OCI-LY7 (cell line): Measurements from ENCODE around the gene EML2. TPM values are rescaled to one million over a fixed set of nuclear protein-coding genes. Genes with fewer than 3 reads are reported as not detected.
"Not testable (repeated sequence)": the region's sequence is repeated elsewhere in the genome, so short reads cannot be mapped to it uniquely, and the experiment has no call there.

Experiments
- Bru-seq: library from RNA; stranded (reverse); fragments of 400-500 nt; gene quantifications from one replicate; lab custom pipeline; 2021; lab: Mats Ljungman, UMichigan
- BruChase-seq, 2 experiments: library from RNA; stranded (reverse); fragments of 400-500 nt; gene quantifications; one replicate each; lab custom pipeline; 2021; lab: Mats Ljungman, UMichigan
- BruUV-seq: library from RNA; stranded (reverse); fragments of 400-500 nt; replicated peaks from 2 replicates; lab custom pipeline; 2021; lab: Mats Ljungman, UMichigan
- CTCF ChIA-PET: fragments of 300-600 bp; sonication (Branson Sonifier 250); formaldehyde crosslinking; loops from one replicate; lab custom pipeline; 2022; ENCODE audit warnings: antibody characterized with exemption; ENCODE audit not compliant: unreplicated experiment; lab: Charles Lee
- POLR2A ChIA-PET: fragments of 300-600 bp; sonication (Branson Sonifier 250); formaldehyde crosslinking; loops from one replicate; lab custom pipeline; 2022; ENCODE audit warnings: antibody characterized with exemption; lab: Charles Lee
- DNase-seq: peaks from one replicate; pipeline ENCODE4 v3.0.0-alpha.2; 2015; ENCODE audit warnings: low spot score
- H2AFZ ChIP-seq: fragments of 200-600 bp; sonication (generic), shearing (Covaris generic); 2 replicates; pipeline ENCODE4 v1.6.1; 2014; ENCODE audit warnings: mild to moderate bottlenecking, antibody characterized with exemption, low read length, moderate library complexity
- H3K27ac ChIP-seq: fragments of 200-600 bp; sonication (generic); 2 replicates; pipeline ENCODE4 v1.5.1; 2014; ENCODE audit warnings: mixed run types, low read depth, mild to moderate bottlenecking, moderate library complexity, low read length, inconsistent platforms; ENCODE audit not compliant: poor library complexity, severe bottlenecking
- H3K36me3 ChIP-seq: fragments of 200-600 bp; sonication (generic); 2 replicates; pipeline ENCODE4 v1.6.1; 2014; ENCODE audit warnings: mild to moderate bottlenecking, antibody characterized with exemption, low read length, moderate library complexity, mixed read lengths; ENCODE audit not compliant: insufficient read depth
- H3K4me1 ChIP-seq: fragments of 200-600 bp; sonication (generic); 2 replicates; pipeline ENCODE4 v1.5.1; 2014; ENCODE audit warnings: mild to moderate bottlenecking, low read length; ENCODE audit not compliant: insufficient read depth, poor library complexity, severe bottlenecking
- H3K4me2 ChIP-seq: fragments of 200-600 bp; sonication (generic); 2 replicates; pipeline ENCODE4 v1.6.1; 2014; ENCODE audit warnings: mild to moderate bottlenecking, low read length
- H3K4me3 ChIP-seq: fragments of 200-600 bp; sonication (generic); 2 replicates; pipeline ENCODE4 v1.5.1; 2014; ENCODE audit warnings: mild to moderate bottlenecking, low read depth, low read length; ENCODE audit not compliant: poor library complexity, severe bottlenecking
- H3K79me2 ChIP-seq: fragments of 200-600 bp; sonication (generic); 2 replicates; pipeline ENCODE4 v1.6.1; 2016; ENCODE audit warnings: low read depth, mild to moderate bottlenecking, low read length, moderate library complexity, mixed read lengths; ENCODE audit not compliant: insufficient read depth
- H3K9me2 ChIP-seq: fragments of 200-600 bp; sonication (generic); 2 replicates; pipeline ENCODE4 v1.6.1; 2016; ENCODE audit warnings: mild to moderate bottlenecking, low read length, mixed read lengths; ENCODE audit not compliant: insufficient read depth
- H3K9me3 ChIP-seq: fragments of 200-600 bp; sonication (generic); 2 replicates; pipeline ENCODE4 v1.6.1; 2014; ENCODE audit warnings: mild to moderate bottlenecking, mixed run types, low read length, mixed read lengths
- H4K20me1 ChIP-seq: fragments of 200-600 bp; sonication (generic); 2 replicates; pipeline ENCODE4 v1.6.1; 2014; ENCODE audit warnings: mild to moderate bottlenecking, antibody characterized with exemption, low read length, moderate library complexity, mixed read lengths; ENCODE audit not compliant: insufficient read depth
- CTCF ChIP-seq: fragments of 200-600 bp; sonication (generic); conservative IDR thresholded peaks from 2 replicates; pipeline ENCODE4 v1.5.1; 2014; ENCODE audit warnings: mild to moderate bottlenecking, antibody characterized with exemption, low read length, moderate library complexity, mixed read lengths
- EZH2phosphoT487 ChIP-seq: fragments of 200-600 bp; sonication (generic); IDR thresholded peaks from 2 replicates; pipeline ENCODE4 v1.6.1; 2018; ENCODE audit warnings: low read depth, borderline replicate concordance, mild to moderate bottlenecking, mixed run types, antibody characterized with exemption, low read length, moderate library complexity, mixed read lengths
- intact Hi-C: fragments of 100-400 bp; cut with micrococcal nuclease; formaldehyde crosslinking; loops from one replicate; pipeline ENCODE4 v1.10.0; 2022; ENCODE audit not compliant: unreplicated experiment
- long read RNA-seq: library from polyadenylated mRNA; stranded (forward); transcript quantifications from one replicate; pipeline ENCODE4 v2.0.0, GENCODE V29; 2022
- total RNA-seq, 2 experiments: library from RNA; depleted of rRNA in 1 of 2; stranded (reverse); fragments of >200 nt in 1 of 2; shearing (Covaris generic) in 1 of 2; gene quantifications; 2 replicates each; pipeline ENCODE4 v1.2.3, GENCODE V29; 2014 to 2022

The EML2 gene
- 23.6 and 26.1 TPM in 2 replicates for total RNA-seq (2014; rRNA removed; shearing (Covaris generic))
- 47.5 and 52.5 TPM in 2 replicates for total RNA-seq (2022)
- percentile 51 among the genes with signal in this experiment for Bru-seq, nascent RNA
- percentile 55 among the genes with signal in this experiment for BruChase-seq, experiment 1, labeled RNA remaining after a 6-hour chase
- BruChase-seq, experiment 2, labeled RNA remaining after a 2-hour chase = percentile 53 among the genes with signal in this experiment
- long read RNA-seq, partial matches to known transcripts = 2 of 3 reads
- long read RNA-seq, other reads (novel, unspliced or antisense) = 1 of 3 reads

GRCh38 chr19:45638930-45639729 lies at the start of gene EML2:
TSS of gene EML2 (minus strand) at chr19:45639397. CDS start at chr19:45639376, 21 bp downstream.
- H2AFZ ChIP-seq = peak within 1 kb of the TSS; percentile 80
- peaks cover 49% of the 10 kb centered on the region for H3K4me1 ChIP-seq
- CTCF ChIA-PET = no interaction called here
- DNase-seq = peak; percentile 69
- H3K27ac ChIP-seq = no peak within 1 kb of the TSS
- intact Hi-C loops = no loop called here
- no peaks in the 10 kb centered on the region for H3K79me2 ChIP-seq
- BruUV-seq = no TSS peak
- POLR2A ChIA-PET = no interaction called here
- peak within 1 kb of the TSS; percentile 75 for H3K4me3 ChIP-seq
- H3K4me2 ChIP-seq = peak within 1 kb of the TSS; percentile 68
- H3K9me2 ChIP-seq = no peaks in the 10 kb centered on the region
- H4K20me1 ChIP-seq = no peaks in the 10 kb centered on the region
- H3K36me3 ChIP-seq = no peaks in the 10 kb centered on the region
- TF ChIP-seq CTCF = peak; percentile 78
- TF ChIP-seq EZH2phosphoT487 = no peak
- no peaks in the 10 kb centered on the region for H3K9me3 ChIP-seq

- peaks cover 65% of the 10 kb centered on the region for H3K36me3 ChIP-seq
- H3K4me1 ChIP-seq = peaks cover 8% of the 10 kb centered on the region
- ChIA-PET CTCF (no interaction called here), POLR2A (interaction anchor here (1.0 kb wide), 1 partner anchor 17 kb away, joined by 3 read pairs; no protein-coding TSS in a partner anchor)
- peaks cover 5% of the 10 kb centered on the region; the same call in 1 of the 2 replicates for H4K20me1 ChIP-seq
- H3K79me2 ChIP-seq = peaks cover 27% of the 10 kb centered on the region
- no peak for DNase-seq
- no peak for TF ChIP-seq EZH2phosphoT487
- 0 out of 2 replicates have a peak, but pooled peaks have one; percentile 33 for TF ChIP-seq CTCF
- H3K9me2 ChIP-seq = no peaks in the 10 kb centered on the region
- no peak overlapping the region for H3K4me2 ChIP-seq
- intact Hi-C loops = no loop called here
- no peaks in the 10 kb centered on the region for H3K9me3 ChIP-seq
- no peak overlapping the region for H3K4me3 ChIP-seq
- no TSS peak for BruUV-seq
- no peak overlapping the region for H3K27ac ChIP-seq
- no peak overlapping the region for H2AFZ ChIP-seq
Measured at GRCh38 chr19:45687599-45687998, 48.4 kb upstream of the EML2 start.

- H3K9me2 ChIP-seq, H3K9me3 ChIP-seq, intact Hi-C loops, H3K4me1 ChIP-seq, H3K27ac ChIP-seq, POLR2A ChIA-PET, CTCF ChIA-PET, BruUV-seq, H3K4me3 ChIP-seq, H4K20me1 ChIP-seq, H2AFZ ChIP-seq, DNase-seq, H3K4me2 ChIP-seq: not testable (repeated sequence)
- Histone ChIP-seq H3K36me3 (peaks cover 65% of the 10 kb centered on the region), H3K79me2 (peaks cover 11% of the 10 kb centered on the region)
Measured at GRCh38 chr19:45685045-45685444, 45.8 kb upstream of the EML2 start.
